GM12874 (cell line): Measurements from ENCODE around the gene TF.

Experiments used
- CTCF ChIP-seq: IDR thresholded peaks from 2 replicates; pipeline ENCODE4 v1.5.1; 2011; ENCODE audit warnings: low read depth, mild to moderate bottlenecking, control low read depth, low read length, moderate library complexity; ENCODE audit not compliant: insufficient read depth

Gene TF

GRCh38 chr3:133782454-133782853 is 36.3 kb downstream of the TF start:
- TF ChIP-seq CTCF = no peak

- no peak for TF ChIP-seq CTCF
Measured at GRCh38 chr3:133783762-133784161, 37.6 kb downstream of the TF start.

- no peak for TF ChIP-seq CTCF
Measured at GRCh38 chr3:133788024-133788423, 41.8 kb downstream of the TF start.

GRCh38 chr3:133792171-133792763 is 46.1 kb downstream of the TF start:
- no peak for TF ChIP-seq CTCF

- no peak for TF ChIP-seq CTCF
Measured at GRCh38 chr3:133797396-133798105, 51.4 kb downstream of the TF start.

GRCh38 chr3:133799794-133800585 is 53.8 kb downstream of the TF start:
- no peak for TF ChIP-seq CTCF

GRCh38 chr3:133803469-133803868 is 57.3 kb downstream of the TF start:
- no peak for TF ChIP-seq CTCF
